GM19351 (cell line): ENCODE data around the gene ESYT2.

Experiments
- ATAC-seq: cut with Tn5 transposase; IDR thresholded peaks from one replicate; pipeline ENCODE4 v1.9.1; 2021; ENCODE audit warnings: mild to moderate bottlenecking, moderate library complexity; ENCODE audit not compliant: unreplicated experiment

The ESYT2 gene

GRCh38 chr7:158827411-158828132, 1.7 kb downstream of the ESYT2 start:
- no peak for ATAC-seq

- ATAC-seq = no peak
Measured at GRCh38 chr7:158825628-158826289, 3.5 kb downstream of the ESYT2 start.

GRCh38 chr7:158824028-158824427, 5.3 kb downstream of the ESYT2 start:
- ATAC-seq = peak; percentile 78

GRCh38 chr7:158821171-158822031, 7.9 kb downstream of the ESYT2 start:
- no peak for ATAC-seq

GRCh38 chr7:158820656-158821055, 8.7 kb downstream of the ESYT2 start:
- no peak for ATAC-seq

- ATAC-seq = no peak
Measured at GRCh38 chr7:158819571-158820203, 9.6 kb downstream of the ESYT2 start.

- peak; percentile 89 for ATAC-seq
Measured at GRCh38 chr7:158818325-158819213, 10.7 kb downstream of the ESYT2 start.

GRCh38 chr7:158816995-158817394, 12.3 kb downstream of the ESYT2 start:
- no peak for ATAC-seq

GRCh38 chr7:158816271-158816670, 13.0 kb downstream of the ESYT2 start:
- ATAC-seq = no peak

GRCh38 chr7:158815800-158816128, 13.5 kb downstream of the ESYT2 start:
- ATAC-seq = no peak

- ATAC-seq = no peak
Measured at GRCh38 chr7:158815083-158815799, 14.1 kb downstream of the ESYT2 start.

GRCh38 chr7:158814637-158815036, 14.7 kb downstream of the ESYT2 start:
- no peak for ATAC-seq

GRCh38 chr7:158812684-158813083, 16.6 kb downstream of the ESYT2 start:
- ATAC-seq = no peak

- no peak for ATAC-seq
Measured at GRCh38 chr7:158811894-158812293, 17.4 kb downstream of the ESYT2 start.

- no peak for ATAC-seq
Measured at GRCh38 chr7:158811461-158811860, 17.8 kb downstream of the ESYT2 start.

- no peak for ATAC-seq
Measured at GRCh38 chr7:158810846-158811245, 18.5 kb downstream of the ESYT2 start.

- ATAC-seq = peak; percentile 98
Measured at GRCh38 chr7:158809596-158809995, 19.7 kb downstream of the ESYT2 start.

- no peak for ATAC-seq
Measured at GRCh38 chr7:158808126-158808525, 21.2 kb downstream of the ESYT2 start.

- ATAC-seq = no peak
Measured at GRCh38 chr7:158805937-158806336, 23.4 kb downstream of the ESYT2 start.

- no peak for ATAC-seq
Measured at GRCh38 chr7:158805414-158805813, 23.9 kb downstream of the ESYT2 start.
